Esophagus squamous epithelium (tissue), 4 donors: ENCODE measurements around the gene HUS1B.

Source experiments
- POLR2A ChIP-seq, 4 donors: fragments of 450-650 bp; IDR thresholded peaks; one replicate each; pipeline ENCODE4 v1.6.1; 2017; ENCODE audit warnings: antibody characterized with exemption in 4 of 4, mild to moderate bottlenecking in 4 of 4, moderate library complexity in 3 of 4
- TF ChIP-seq, protein P1 (sequence below), 6 experiments: fragments of 450-650 bp in 4 of 6; fragments of 200-600 bp in 2 of 6; sonication (generic) in 2 of 6; IDR thresholded peaks; one replicate each; pipeline ENCODE4 v1.5.1; 2016 to 2019; ENCODE audit warnings: antibody characterized with exemption in 6 of 6, mild to moderate bottlenecking in 4 of 6, moderate library complexity in 4 of 6

DNA sequence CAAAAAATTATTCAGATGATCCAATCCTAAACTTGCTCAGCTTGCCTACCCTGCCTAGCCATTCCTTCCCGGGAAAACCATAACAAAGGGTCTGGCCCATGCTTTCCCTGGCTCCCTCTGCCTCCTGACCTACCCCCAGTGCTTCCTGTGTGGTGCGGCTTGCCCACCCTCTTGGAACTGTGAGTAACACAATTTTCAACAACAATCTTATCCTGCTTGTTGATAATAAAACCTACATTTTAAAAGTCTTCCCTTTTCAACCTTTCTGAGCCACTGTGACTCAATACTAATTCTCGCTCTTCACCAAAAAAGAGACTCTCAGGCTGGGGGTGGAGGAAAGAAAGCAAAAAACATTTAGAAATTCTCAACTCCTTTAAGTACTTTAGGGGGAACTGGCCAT is 18.1 kb upstream of the HUS1B start:
- TF ChIP-seq, protein P1, sequence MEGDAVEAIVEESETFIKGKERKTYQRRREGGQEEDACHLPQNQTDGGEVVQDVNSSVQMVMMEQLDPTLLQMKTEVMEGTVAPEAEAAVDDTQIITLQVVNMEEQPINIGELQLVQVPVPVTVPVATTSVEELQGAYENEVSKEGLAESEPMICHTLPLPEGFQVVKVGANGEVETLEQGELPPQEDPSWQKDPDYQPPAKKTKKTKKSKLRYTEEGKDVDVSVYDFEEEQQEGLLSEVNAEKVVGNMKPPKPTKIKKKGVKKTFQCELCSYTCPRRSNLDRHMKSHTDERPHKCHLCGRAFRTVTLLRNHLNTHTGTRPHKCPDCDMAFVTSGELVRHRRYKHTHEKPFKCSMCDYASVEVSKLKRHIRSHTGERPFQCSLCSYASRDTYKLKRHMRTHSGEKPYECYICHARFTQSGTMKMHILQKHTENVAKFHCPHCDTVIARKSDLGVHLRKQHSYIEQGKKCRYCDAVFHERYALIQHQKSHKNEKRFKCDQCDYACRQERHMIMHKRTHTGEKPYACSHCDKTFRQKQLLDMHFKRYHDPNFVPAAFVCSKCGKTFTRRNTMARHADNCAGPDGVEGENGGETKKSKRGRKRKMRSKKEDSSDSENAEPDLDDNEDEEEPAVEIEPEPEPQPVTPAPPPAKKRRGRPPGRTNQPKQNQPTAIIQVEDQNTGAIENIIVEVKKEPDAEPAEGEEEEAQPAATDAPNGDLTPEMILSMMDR (IDR thresholded peaks at IDR 0.05) = no peak
- TF ChIP-seq POLR2A (IDR thresholded peaks at IDR 0.05) = no peak
